Panc1 (cell line): Measurements from ENCODE around the gene ADK. TPM values are rescaled to one million over a fixed set of nuclear protein-coding genes. Genes with fewer than 3 reads are reported as not detected.

Source experiments
- ATAC-seq: fragments of 200-7000 bp; cut with Tn5 transposase; 2 replicates; pipeline ENCODE4 v1.9.1; 2020; ENCODE audit warnings: mild to moderate bottlenecking, moderate library complexity
- BruUV-seq: library from RNA; stranded (reverse); fragments of 400-500 nt; replicated peaks from 2 replicates; lab custom pipeline; 2021; lab: Mats Ljungman, UMichigan
- CTCF ChIA-PET: fragments of 300-600 bp; sonication (Branson Sonifier 250); formaldehyde crosslinking; loops from one replicate; lab custom pipeline; 2022; ENCODE audit warnings: antibody characterized with exemption; lab: Charles Lee
- POLR2A ChIA-PET: fragments of 300-600 bp; sonication (Branson Sonifier 250); formaldehyde crosslinking; loops from one replicate; lab custom pipeline; 2022; ENCODE audit warnings: antibody characterized with exemption; lab: Charles Lee
- DNase-seq: peaks from one replicate; pipeline ENCODE4 v3.0.0-alpha.2; 2010; ENCODE audit warnings: low read depth, low spot score
- H3K27ac ChIP-seq: 2 replicates; pipeline ENCODE4 v1.5.1; 2011; ENCODE audit warnings: mild to moderate bottlenecking, low read length, inconsistent platforms
- H3K27me3 ChIP-seq: fragments of 200-500 bp; sonication (Bioruptor generic); 2 replicates; pipeline ENCODE4 v1.6.0; 2014; ENCODE audit warnings: low read length, inconsistent platforms; ENCODE audit not compliant: control insufficient read depth, insufficient read depth
- H3K36me3 ChIP-seq: fragments of 200-500 bp; sonication (Bioruptor generic); 2 replicates; pipeline ENCODE4 v1.5.1; 2014; ENCODE audit warnings: inconsistent platforms, mild to moderate bottlenecking, low read length, moderate library complexity; ENCODE audit not compliant: control insufficient read depth, insufficient read depth
- H3K4me1 ChIP-seq: 2 replicates; pipeline ENCODE4 v1.5.1; 2011; ENCODE audit warnings: inconsistent platforms, mild to moderate bottlenecking, low read length, moderate library complexity; ENCODE audit not compliant: control insufficient read depth, insufficient read depth
- H3K4me3 ChIP-seq, 2 experiments: 2 replicates each; pipeline ENCODE4 v1.5.1; 2011 to 2012; ENCODE audit warnings: low read depth in 2 of 2, low read length in 2 of 2, mild to moderate bottlenecking in 2 of 2, inconsistent platforms in 1 of 2, moderate library complexity in 1 of 2
- H3K9me3 ChIP-seq: fragments of 200-500 bp; sonication (Bioruptor generic); 2 replicates; pipeline ENCODE4 v1.5.1; 2014; ENCODE audit warnings: low read depth, mild to moderate bottlenecking, inconsistent platforms, low read length, moderate library complexity; ENCODE audit not compliant: control insufficient read depth, insufficient read depth
- CTCF ChIP-seq: fragments of 450-650 bp; IDR thresholded peaks from 2 replicates; pipeline ENCODE4 v1.5.1; 2017; ENCODE audit warnings: mild to moderate bottlenecking
- POLR2AphosphoS5 ChIP-seq: IDR thresholded peaks from 2 replicates; pipeline ENCODE4 v1.6.1; 2012; ENCODE audit warnings: mild to moderate bottlenecking, low read depth, low read length, moderate library complexity
- REST ChIP-seq, 2 experiments: IDR thresholded peaks; 2 replicates each; pipeline ENCODE4 v1.6.1; 2011 to 2012; ENCODE audit warnings: low read depth in 2 of 2, control low read depth in 1 of 2, low read length in 1 of 2, mild to moderate bottlenecking in 1 of 2, moderate library complexity in 1 of 2; ENCODE audit not compliant: insufficient read depth in 1 of 2
- SIN3A ChIP-seq: IDR thresholded peaks from 2 replicates; pipeline ENCODE4 v1.6.1; 2012; ENCODE audit warnings: low read depth, mild to moderate bottlenecking, low read length, moderate library complexity, borderline replicate concordance; ENCODE audit not compliant: insufficient read depth
- TCF7L2 ChIP-seq: IDR thresholded peaks from 2 replicates; pipeline ENCODE4 v1.6.1; 2011; ENCODE audit warnings: mild to moderate bottlenecking, low read depth, low read length, inconsistent platforms
- in situ Hi-C: cut with HindIII; loops from 2 replicates; pipeline ENCODE4 v1.10.0; 2016; ENCODE audit warnings: low sequenced_read_pairs, low pct_unique_long_range_greater_than_20kb
- intact Hi-C: fragments of 100-400 bp; cut with micrococcal nuclease; formaldehyde crosslinking; loops from one replicate; pipeline ENCODE4 v1.10.0; 2022; ENCODE audit not compliant: unreplicated experiment
- total RNA-seq: library from RNA; stranded (reverse); gene quantifications from one replicate; pipeline ENCODE4 v1.2.1, GENCODE V29; 2021; ENCODE audit not compliant: unreplicated experiment

ADK gene
- total RNA-seq, 1 experiment from 2014 or later = 64.5 TPM

GRCh38 chr10:74674927-74675326, 523.9 kb downstream of the ADK start:
- no peaks in the 10 kb centered on the region for H3K4me1 ChIP-seq
- no TSS peak for BruUV-seq
- ChIA-PET CTCF (no interaction called here), POLR2A (no interaction called here)
- no peaks in the 10 kb centered on the region for H3K36me3 ChIP-seq
- H3K9me3 ChIP-seq = no peaks in the 10 kb centered on the region; the same call in 1 of the 2 replicates
- DNase-seq = no peak
- no peak overlapping the region for H3K4me3 ChIP-seq
- H3K27ac ChIP-seq = no peak overlapping the region
- in situ Hi-C loops (no loop called here), intact Hi-C loops (no loop called here)
- no peaks in the 10 kb centered on the region for H3K27me3 ChIP-seq
- TF ChIP-seq TCF7L2 (no peak), CTCF (no peak), REST (IDR thresholded peaks at IDR 0.05; ENCODE audit: insufficient read depth in 1 of 2, low read depth in 2 of 2, low read length in 1 of 2) (no peak), POLR2AphosphoS5 (no peak), SIN3A (no peak)
- ATAC-seq = no peak

- TF ChIP-seq REST (IDR thresholded peaks at IDR 0.05; ENCODE audit: insufficient read depth in 1 of 2, low read depth in 2 of 2, low read length in 1 of 2) = no peak
- no peak for TF ChIP-seq CTCF
- no peak for TF ChIP-seq TCF7L2
- no peak for TF ChIP-seq SIN3A
- no peak for TF ChIP-seq POLR2AphosphoS5
- CTCF ChIA-PET = no interaction called here
- POLR2A ChIA-PET = no interaction called here
- Histone ChIP-seq H3K9me3 (no peaks in the 10 kb centered on the region; the same call in 1 of the 2 replicates), H3K36me3 (no peaks in the 10 kb centered on the region), H3K27ac (no peak overlapping the region), H3K27me3 (no peaks in the 10 kb centered on the region), H3K4me3 (no peak overlapping the region), H3K4me1 (no peaks in the 10 kb centered on the region)
- intact Hi-C loops = no loop called here
- in situ Hi-C loops = no loop called here
- DNase-seq (no peak), ATAC-seq (no peak)
- no TSS peak for BruUV-seq
Observed at GRCh38 chr10:74675484-74675883, 524.5 kb downstream of the ADK start.
